Activated B cell treated with CpG ODN at 0.5 μM for 24 hours (primary cell): Measurements from ENCODE around the gene ST8SIA5. TPM values are rescaled to one million over a fixed set of nuclear protein-coding genes. Genes with fewer than 3 reads are reported as not detected.

ENCODE experiments used
- ATAC-seq: fragments of 200-7000 bp; cut with Tn5 transposase; one replicate; pipeline ENCODE4 v1.10.0; 2021; ENCODE audit warnings: low read depth, mild to moderate bottlenecking, moderate library complexity
- CTCF ChIA-PET: fragments of 350-600 bp; sonication (Branson Sonifier 250); formaldehyde crosslinking; loops from one replicate; lab custom pipeline; 2021; ENCODE audit warnings: antibody characterized with exemption; lab: Charles Lee
- POLR2A ChIA-PET: fragments of 350-600 bp; sonication (Branson Sonifier 250); formaldehyde crosslinking; loops from one replicate; lab custom pipeline; 2021; ENCODE audit warnings: antibody characterized with exemption; lab: Charles Lee
- DNase-seq: peaks from one replicate; pipeline ENCODE4 v3.0.0; 2022
- H3K27ac Mint-ChIP-seq: one replicate; pipeline ENCODE4 v1.8.0; 2020; ENCODE audit warnings: mixed read lengths
- H3K27me3 Mint-ChIP-seq: one replicate; pipeline ENCODE4 v1.8.0; 2021; ENCODE audit warnings: mixed read lengths
- H3K36me3 Mint-ChIP-seq: one replicate; pipeline ENCODE4 v1.8.0; 2021; ENCODE audit warnings: low read depth, mixed read lengths
- H3K4me1 Mint-ChIP-seq: one replicate; pipeline ENCODE4 v1.8.0; 2021; ENCODE audit warnings: mixed read lengths
- H3K4me3 Mint-ChIP-seq: one replicate; pipeline ENCODE4 v1.8.0; 2020; ENCODE audit warnings: mild to moderate bottlenecking, mixed read lengths
- H3K9me3 Mint-ChIP-seq: one replicate; pipeline ENCODE4 v1.8.0; 2020; ENCODE audit warnings: mixed read lengths
- CTCF ChIP-seq: fragments of 200-600 bp; IDR thresholded peaks from one replicate; pipeline ENCODE4 v1.8.0; 2022; ENCODE audit warnings: antibody characterized with exemption, mild to moderate bottlenecking
- intact Hi-C: fragments of 100-400 bp; cut with micrococcal nuclease; formaldehyde crosslinking; loops from one replicate; pipeline ENCODE4 v1.15.1; 2024
- total RNA-seq: library from RNA; stranded (reverse); gene quantifications from 2 replicates; pipeline ENCODE4 v1.2.3, GENCODE V29; 2022

ST8SIA5 gene
- total RNA-seq, 1 donor from 2014 or later, result not detected

GRCh38 chr18:46696702-46697101, 60.2 kb downstream of the ST8SIA5 start:
- no peaks in the 10 kb centered on the region for H3K36me3 Mint-ChIP-seq
- H3K9me3 Mint-ChIP-seq, result peaks cover 4% of the 10 kb centered on the region
- H3K27ac Mint-ChIP-seq, result no peak overlapping the region
- TF ChIP-seq CTCF, result no peak
- ATAC-seq (no peak), DNase-seq (no peak)
- intact Hi-C loops, result no loop called here
- H3K27me3 Mint-ChIP-seq, result peaks cover 4% of the 10 kb centered on the region
- H3K4me3 Mint-ChIP-seq, result no peak overlapping the region
- no peaks in the 10 kb centered on the region for H3K4me1 Mint-ChIP-seq
- POLR2A ChIA-PET, result no interaction called here
- CTCF ChIA-PET, result no interaction called here

GRCh38 chr18:46696268-46696667, 60.6 kb downstream of the ST8SIA5 start:
- H3K36me3 Mint-ChIP-seq, result no peaks in the 10 kb centered on the region
- peaks cover 4% of the 10 kb centered on the region for H3K27me3 Mint-ChIP-seq
- no peak overlapping the region for H3K27ac Mint-ChIP-seq
- ChIA-PET POLR2A (no interaction called here), CTCF (no interaction called here)
- no peak overlapping the region for H3K4me3 Mint-ChIP-seq
- intact Hi-C loops, result no loop called here
- peaks cover 4% of the 10 kb centered on the region for H3K9me3 Mint-ChIP-seq
- no peak for ATAC-seq
- H3K4me1 Mint-ChIP-seq, result no peaks in the 10 kb centered on the region
- TF ChIP-seq CTCF, result no peak
- no peak for DNase-seq

DNA sequence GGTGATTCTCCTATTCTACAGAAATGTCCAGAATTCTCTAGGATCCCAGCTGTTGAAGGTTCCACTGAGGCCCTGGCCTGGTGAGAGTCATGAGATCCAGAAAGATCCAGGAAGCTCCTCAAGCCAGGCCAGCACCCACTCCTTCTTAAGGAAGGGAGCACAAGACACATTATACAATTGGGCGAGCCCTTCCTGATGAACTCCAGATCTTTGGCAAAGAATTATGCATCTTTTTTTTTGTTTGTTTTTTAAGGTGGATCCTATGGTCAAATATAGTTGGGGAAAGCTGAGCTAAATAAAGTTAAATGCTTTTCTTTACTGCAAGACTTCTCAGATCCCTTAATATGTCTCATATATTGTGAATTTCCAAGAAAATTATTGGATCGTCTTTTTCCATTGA, 62.9 kb downstream of the ST8SIA5 start:
- DNase-seq (no peak), ATAC-seq (no peak)
- POLR2A ChIA-PET, result no interaction called here
- Mint-ChIP-seq H3K4me1 (no peaks in the 10 kb centered on the region), H3K27me3 (peaks cover 4% of the 10 kb centered on the region), H3K36me3 (no peaks in the 10 kb centered on the region), H3K9me3 (peaks cover 4% of the 10 kb centered on the region), H3K27ac (no peak overlapping the region), H3K4me3 (no peak overlapping the region)
- CTCF ChIA-PET, result interaction anchor here (1.2 kb wide), 1 partner anchor 36 kb away, joined by 3 read pairs; no protein-coding TSS in a partner anchor
- no peak for TF ChIP-seq CTCF
- intact Hi-C loops, result no loop called here

- CTCF ChIA-PET, result no interaction called here
- H3K27ac Mint-ChIP-seq, result no peak overlapping the region
- ATAC-seq (no peak), DNase-seq (no peak)
- no peak overlapping the region for H3K4me3 Mint-ChIP-seq
- no peaks in the 10 kb centered on the region for H3K36me3 Mint-ChIP-seq
- H3K9me3 Mint-ChIP-seq, result no peaks in the 10 kb centered on the region
- POLR2A ChIA-PET, result no interaction called here
- H3K27me3 Mint-ChIP-seq, result no peaks in the 10 kb centered on the region
- no peaks in the 10 kb centered on the region for H3K4me1 Mint-ChIP-seq
- TF ChIP-seq CTCF, result no peak
- intact Hi-C loops, result no loop called here
Measured at GRCh38 chr18:46688853-46689525, 67.9 kb downstream of the ST8SIA5 start.

DNA sequence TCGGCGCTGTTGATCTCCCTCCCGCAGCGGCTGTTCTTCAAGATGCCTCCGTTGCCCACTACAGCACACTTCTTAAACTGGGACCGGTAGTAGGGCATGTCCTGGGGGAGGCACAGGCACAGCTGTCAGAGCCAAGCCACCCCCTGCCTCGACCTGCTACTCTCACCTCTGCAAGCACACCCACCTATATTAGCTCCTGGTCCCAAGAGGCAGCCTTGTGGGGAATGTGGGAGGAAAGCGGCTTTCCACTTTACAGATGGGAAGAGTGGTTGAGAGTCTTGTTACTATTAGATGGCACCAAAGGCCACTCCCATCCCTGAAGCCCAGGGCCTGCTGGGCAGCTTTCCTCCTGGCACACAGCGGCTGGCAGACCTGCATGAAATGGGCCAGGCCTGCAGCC, 70.7 kb downstream of the ST8SIA5 start:
- no peak overlapping the region for H3K27ac Mint-ChIP-seq
- ChIA-PET CTCF (no interaction called here), POLR2A (no interaction called here)
- no peaks in the 10 kb centered on the region for H3K27me3 Mint-ChIP-seq
- H3K4me1 Mint-ChIP-seq, result no peaks in the 10 kb centered on the region
- ATAC-seq (no peak), DNase-seq (no peak)
- intact Hi-C loops, result no loop called here
- H3K9me3 Mint-ChIP-seq, result no peaks in the 10 kb centered on the region
- no peak for TF ChIP-seq CTCF
- no peaks in the 10 kb centered on the region for H3K36me3 Mint-ChIP-seq
- no peak overlapping the region for H3K4me3 Mint-ChIP-seq
